Anterior cingulate cortex (tissue), 58 donors: ENCODE measurements around the gene KISS1.

Source experiments
- DNase-seq, 58 donors: peaks; one replicate each; lab custom pipeline; 2025; lab: John Stamatoyannopoulos, UW

KISS1 gene

GRCh38 chr1:204166219-204166618 is 30.1 kb downstream of the KISS1 start, which contains the start of gene REN:
Gene REN (minus strand): TSS chr1:204166337. CDS start chr1:204166293, 44 bp downstream.
- DNase-seq, result no peak

GRCh38 chr1:204162494-204163074 is 33.7 kb downstream of the KISS1 start:
- DNase-seq, result peak in 54 of 58 donors; percentile 26 to 84 (median 64)

- DNase-seq, result no peak
Measured at GRCh38 chr1:204161609-204162493, 34.4 kb downstream of the KISS1 start.

GRCh38 chr1:204157962-204158361 is 38.3 kb downstream of the KISS1 start:
- DNase-seq, result no peak

- DNase-seq, result no peak
Measured at GRCh38 chr1:204155881-204156280, 40.4 kb downstream of the KISS1 start.

GRCh38 chr1:204154568-204155255 is 41.6 kb downstream of the KISS1 start:
- DNase-seq, result no peak

GRCh38 chr1:204153667-204154066 is 42.6 kb downstream of the KISS1 start:
- no peak for DNase-seq

- DNase-seq, result peak in 1 of 58 donors; percentile 77
Measured at GRCh38 chr1:204152310-204153044, 43.8 kb downstream of the KISS1 start.

- peak in 28 of 58 donors; percentile 6 to 77 (median 34) for DNase-seq
Measured at GRCh38 chr1:204151552-204152309, 44.6 kb downstream of the KISS1 start, which contains the start of gene ETNK2. Gene ETNK2 (minus strand): TSS chr1:204152044. CDS start chr1:204151852, 192 bp downstream.

GRCh38 chr1:204150702-204151551 is 45.4 kb downstream of the KISS1 start:
- peak in 4 of 58 donors; percentile 22 to 38 (median 30) for DNase-seq

- DNase-seq, result no peak
Measured at GRCh38 chr1:204149635-204150565, 46.4 kb downstream of the KISS1 start.

- DNase-seq, result no peak
Measured at GRCh38 chr1:204149107-204149506, 47.2 kb downstream of the KISS1 start.

GRCh38 chr1:204147406-204148383 is 48.6 kb downstream of the KISS1 start:
- no peak for DNase-seq

GRCh38 chr1:204146965-204147364 is 49.3 kb downstream of the KISS1 start:
- no peak for DNase-seq

GRCh38 chr1:204146309-204146708 is 50.0 kb downstream of the KISS1 start:
- DNase-seq, result no peak

- no peak for DNase-seq
Measured at GRCh38 chr1:204145033-204145504, 51.2 kb downstream of the KISS1 start.
